Motor neuron (in vitro differentiated cells): ENCODE results near the gene TGM2. TPM values are rescaled to one million over a fixed set of nuclear protein-coding genes. Genes with fewer than 3 reads are reported as not detected.

Experiments
- ATAC-seq, 8 experiments: fragments of 200-7000 bp; cut with Tn5 transposase; replicated peaks in 6 of 8; 2 replicates each; pipeline ENCODE4 v1.8.0; 2021; ENCODE audit warnings: mild to moderate bottlenecking in 8 of 8, moderate library complexity in 8 of 8
- H3K27ac ChIP-seq, 2 donors: fragments of 250-450 bp; sonication (Bioruptor Pico); 2 replicates each; pipeline ENCODE4 v1.9.0; 2021; ENCODE audit warnings: antibody characterized with exemption in 2 of 2, mild to moderate bottlenecking in 2 of 2, moderate library complexity in 1 of 2
- H3K4me1 ChIP-seq, 2 donors: fragments of 250-450 bp; sonication (Bioruptor Pico); replicated peaks in 1 of 2; 2 replicates each; pipeline ENCODE4 v1.6.1; 2021; ENCODE audit warnings: antibody characterized with exemption in 2 of 2, mild to moderate bottlenecking in 2 of 2, moderate library complexity in 1 of 2
- H3K4me3 ChIP-seq, 5 donors: fragments of 250-450 bp; sonication (Bioruptor Pico); 2 replicates each; pipeline ENCODE4 v1.9.0; 2021; ENCODE audit warnings: antibody characterized with exemption in 5 of 5, mild to moderate bottlenecking in 5 of 5, moderate library complexity in 4 of 5
- WGBS, 10 experiments: fragments of 450-650 bp; shearing (Covaris generic); methylation state at CpG; one replicate each; pipeline ENCODE4 v1.0.0; 2022; 5-methylcytosine and 5-hydroxymethylcytosine counted together
- in situ Hi-C, 9 experiments: fragments of 400-800 bp; cut with MboI; loops; one replicate each; pipeline ENCODE4 v1.15.0; 2021; ENCODE audit warnings: low sequenced_read_pairs in 9 of 9, low pct_unique_long_range_greater_than_20kb in 2 of 9; ENCODE audit not compliant: unreplicated experiment in 9 of 9
- total RNA-seq, 8 experiments: library from RNA; unstranded; fragments of 300-600 nt; gene quantifications; 2 replicates each; pipeline versions ENCODE4 v1.2.3 to v1.2.4, GENCODE V29; 2022

The TGM2 gene
- total RNA-seq, 8 experiments from 2014 or later = 0.05 to 7.1 (median 0.68) TPM

DNA sequence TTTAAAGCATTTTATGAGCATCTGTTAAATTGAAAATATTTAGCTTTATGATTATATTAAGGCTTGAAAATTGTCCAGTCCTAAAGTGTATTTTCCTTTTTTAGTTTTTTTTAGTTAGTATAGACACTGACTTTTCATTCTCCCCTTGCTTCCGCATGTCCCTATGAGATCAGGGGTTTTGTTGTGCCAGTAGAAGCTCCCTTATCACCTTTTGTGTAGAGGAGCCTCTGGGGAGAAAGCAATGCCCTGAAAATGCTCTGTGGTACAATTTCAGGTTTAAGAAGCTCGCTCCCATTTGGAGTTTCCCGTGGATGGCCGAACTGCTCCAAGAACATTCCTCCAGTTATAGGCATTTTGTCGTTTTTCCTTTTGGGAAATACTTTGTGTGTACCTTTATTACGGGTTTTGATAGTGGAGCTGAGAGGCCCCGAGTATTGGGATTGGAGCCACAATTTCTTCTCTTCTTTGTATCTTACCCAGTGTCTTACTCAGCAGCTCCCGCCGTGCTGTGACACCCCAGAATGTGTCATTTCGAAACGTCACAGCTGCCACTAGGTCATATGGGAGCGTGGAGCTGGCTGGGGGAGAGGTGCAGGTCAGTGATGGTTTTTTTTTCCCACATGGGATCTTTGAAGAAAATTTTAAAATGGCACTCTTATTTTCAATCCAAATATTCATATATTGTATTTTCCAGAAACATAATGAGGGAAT is 81.6 kb downstream of the TGM2 start:
- in situ Hi-C loops = no loop called here
- Histone ChIP-seq H3K4me3 (no peak overlapping the region), H3K4me1 (no peaks in the 10 kb centered on the region), H3K27ac (no peak overlapping the region)
- no peak for ATAC-seq
- WGBS, 10 experiments = 73 to 100% (median 95%) methylated on average over 1 to 10 of the region's 12 CpGs

DNA sequence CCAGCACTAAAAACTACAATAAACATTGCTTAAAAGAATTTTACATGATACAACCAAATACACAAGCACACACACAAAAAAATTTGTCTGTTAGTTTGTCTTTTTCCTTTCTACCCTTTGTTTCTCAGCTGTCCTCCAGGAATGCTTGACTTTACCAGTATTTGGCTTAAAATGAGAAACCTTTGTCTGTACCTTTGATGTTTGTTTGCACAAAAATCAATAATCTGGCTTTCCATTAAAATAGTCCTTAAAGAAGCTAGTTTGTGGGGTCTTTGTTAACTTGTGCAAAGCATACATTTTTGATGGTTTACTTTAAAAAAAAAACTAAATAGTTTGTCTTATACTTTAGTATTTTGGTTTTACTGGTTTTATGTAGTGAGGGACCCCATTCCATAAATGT is 82.2 kb downstream of the TGM2 start:
- H3K4me3 ChIP-seq = no peak overlapping the region
- H3K4me1 ChIP-seq = no peaks in the 10 kb centered on the region
- ATAC-seq = no peak
- in situ Hi-C loops = no loop called here
- H3K27ac ChIP-seq = no peak overlapping the region

DNA sequence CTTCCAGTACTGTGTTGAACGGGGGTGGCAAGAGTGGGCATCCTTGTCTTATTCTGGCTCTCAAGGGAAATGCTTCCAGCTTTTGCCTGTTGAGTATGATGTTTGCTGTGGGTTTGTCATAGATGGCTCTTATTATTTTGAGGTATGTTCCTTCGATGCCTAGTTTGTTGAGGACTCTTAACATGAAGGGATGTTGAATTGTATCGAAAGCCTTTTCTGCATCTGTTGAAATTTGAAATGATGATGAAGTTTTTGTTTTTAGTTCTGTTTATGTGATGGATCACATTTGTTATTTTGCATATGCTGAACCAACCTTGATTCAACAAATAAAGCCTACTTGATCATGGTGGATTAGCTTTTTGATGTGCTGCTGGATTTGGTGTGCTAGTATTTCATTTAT is 83.5 kb downstream of the TGM2 start:
- ATAC-seq = no peak
- no peaks in the 10 kb centered on the region for H3K4me1 ChIP-seq
- in situ Hi-C loops = no loop called here
- WGBS, 10 experiments = 53 to 100% (median 90%) methylated on average over 1 to 3 of the region's 3 CpGs; no CpG with 5 or more reads in 1 of the 10 experiments
- no peak overlapping the region for H3K4me3 ChIP-seq
- no peak overlapping the region for H3K27ac ChIP-seq

DNA sequence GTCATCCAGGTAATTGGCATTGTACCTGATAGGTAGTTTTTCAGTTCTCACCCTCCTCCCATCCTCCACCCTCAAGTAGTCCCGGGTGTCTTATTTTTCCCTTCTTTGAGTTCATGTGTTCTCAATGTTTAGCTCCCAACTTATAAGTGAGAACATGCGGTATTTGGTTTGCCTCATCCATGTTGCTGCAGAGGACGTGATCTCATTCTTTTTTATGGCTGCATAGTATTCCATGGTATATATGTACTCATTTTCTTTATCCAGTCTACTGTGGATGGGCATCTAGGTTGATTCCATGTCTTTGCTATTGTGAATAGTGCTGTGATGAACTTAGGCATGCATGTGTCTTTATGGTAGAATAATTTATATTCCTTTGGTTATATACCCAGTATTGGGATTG is 85.7 kb downstream of the TGM2 start:
- H3K27ac ChIP-seq = no peak overlapping the region
- in situ Hi-C loops = no loop called here
- WGBS, 10 experiments = 93 to 100% (median 100%) methylated on average over 1 to 3 of the region's 3 CpGs; no CpG with 5 or more reads in 3 of the 10 experiments

DNA sequence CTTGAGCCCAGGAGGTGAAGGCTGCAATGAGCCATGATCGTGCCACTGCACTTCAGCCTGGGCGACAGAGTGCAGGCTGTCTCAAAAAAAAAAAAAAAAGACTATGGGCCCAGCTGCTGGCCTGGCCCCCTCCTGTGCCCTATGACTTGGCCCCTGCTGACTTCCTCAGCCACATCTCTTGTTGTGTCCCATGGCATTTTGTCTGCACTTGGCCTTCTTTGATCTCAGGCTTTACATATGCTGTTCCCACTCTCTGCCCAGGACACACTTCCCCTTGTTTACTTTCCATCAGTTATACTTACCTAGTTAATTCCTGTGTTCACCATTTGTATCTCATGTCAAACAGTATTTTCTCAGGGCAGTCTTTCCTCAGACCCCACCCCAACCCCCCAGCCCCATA is 87.0 kb downstream of the TGM2 start:
- in situ Hi-C loops = no loop called here
- Histone ChIP-seq H3K4me3 (no peak overlapping the region), H3K27ac (no peak overlapping the region), H3K4me1 (no peaks in the 10 kb centered on the region)
- 83 to 100% (median 95%) methylated on average over 1 to 2 of the region's 2 CpGs; no CpG with 5 or more reads in 6 of the 10 experiments for WGBS, 10 experiments
- no peak for ATAC-seq

More for the DNA sequence above, 85.7 kb downstream of the TGM2 start:
- no peak for ATAC-seq
- H3K4me1 ChIP-seq = no peaks in the 10 kb centered on the region
- no peak overlapping the region for H3K4me3 ChIP-seq

Other genes starting within 250 kb of the TGM2 start
- gene TTI1, start 131.8 kb downstream of the TGM2 start, total RNA-seq = 10 to 100 TPM; 10.3 to 28.0 (median 21.0) TPM
- gene RPRD1B, start 131.5 kb downstream of the TGM2 start, total RNA-seq = 10 to 100 TPM; 12.7 to 34.1 (median 21.0) TPM
- gene KIAA1755, start 95.5 kb upstream of the TGM2 start, total RNA-seq = 10 to 100 TPM in 1 of 8 experiments, 1 to 10 TPM in 3, under 1 TPM in 4; 0.05 to 73.6 (median 1.2) TPM
- 1 to 10 TPM in 2 of 8 experiments, under 1 TPM in 2, not detected in 4; 0.05 to 2.4 (median 0.64) TPM for gene BPI, start 138.9 kb upstream of the TGM2 start, total RNA-seq
- under 1 TPM in 3 of 8 experiments, not detected in 5; 0.15 to 0.67 (median 0.42) TPM for gene LBP, start 181.2 kb upstream of the TGM2 start, total RNA-seq